ENCODE data around the gene APBA1. TPM values are rescaled to one million over a fixed set of nuclear protein-coding genes. Genes with fewer than 3 reads are reported as not detected.

Gene APBA1
- polyA plus RNA-seq, 1 experiment = 6.7 TPM

DNA sequence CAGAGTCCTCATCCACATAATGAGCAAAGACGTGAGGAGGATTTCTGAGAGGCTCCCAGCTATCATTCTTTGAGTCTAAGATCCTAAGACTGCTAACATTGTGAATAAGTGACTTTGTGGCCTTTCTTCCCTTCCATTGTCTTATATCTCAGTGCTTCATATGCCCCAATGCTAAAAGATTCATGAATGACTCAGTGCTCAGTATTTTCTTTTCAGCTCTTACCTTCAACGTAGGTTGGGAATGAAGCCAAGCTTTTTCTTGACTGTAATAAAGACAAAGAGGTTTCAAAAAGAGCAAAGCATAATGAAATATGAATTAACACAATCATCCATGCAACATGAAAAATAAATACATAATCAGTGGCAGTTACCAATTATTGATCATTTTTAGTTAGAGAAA lies 200.7 kb downstream of the APBA1 start:
- CTCF ChIA-PET = no interaction called here
- DNase-seq (ENCODE audit: low read depth, low spot score) = no peak
- POLR2A ChIA-PET = no interaction called here
- TF ChIP-seq, protein P1, sequence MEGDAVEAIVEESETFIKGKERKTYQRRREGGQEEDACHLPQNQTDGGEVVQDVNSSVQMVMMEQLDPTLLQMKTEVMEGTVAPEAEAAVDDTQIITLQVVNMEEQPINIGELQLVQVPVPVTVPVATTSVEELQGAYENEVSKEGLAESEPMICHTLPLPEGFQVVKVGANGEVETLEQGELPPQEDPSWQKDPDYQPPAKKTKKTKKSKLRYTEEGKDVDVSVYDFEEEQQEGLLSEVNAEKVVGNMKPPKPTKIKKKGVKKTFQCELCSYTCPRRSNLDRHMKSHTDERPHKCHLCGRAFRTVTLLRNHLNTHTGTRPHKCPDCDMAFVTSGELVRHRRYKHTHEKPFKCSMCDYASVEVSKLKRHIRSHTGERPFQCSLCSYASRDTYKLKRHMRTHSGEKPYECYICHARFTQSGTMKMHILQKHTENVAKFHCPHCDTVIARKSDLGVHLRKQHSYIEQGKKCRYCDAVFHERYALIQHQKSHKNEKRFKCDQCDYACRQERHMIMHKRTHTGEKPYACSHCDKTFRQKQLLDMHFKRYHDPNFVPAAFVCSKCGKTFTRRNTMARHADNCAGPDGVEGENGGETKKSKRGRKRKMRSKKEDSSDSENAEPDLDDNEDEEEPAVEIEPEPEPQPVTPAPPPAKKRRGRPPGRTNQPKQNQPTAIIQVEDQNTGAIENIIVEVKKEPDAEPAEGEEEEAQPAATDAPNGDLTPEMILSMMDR (IDR thresholded peaks at IDR 0.05; ENCODE audit: low read depth, low read length) = no peak
- Histone ChIP-seq H3K27ac (ENCODE audit: low read depth, low read length) (no peak overlapping the region), H3K27me3 (ENCODE audit: control insufficient read depth, insufficient read depth, low read length) (no peaks in the 10 kb centered on the region), H3K9me3 (ENCODE audit: control insufficient read depth, insufficient read depth, low read length) (no peaks in the 10 kb centered on the region), H3K4me3 (ENCODE audit: low read depth, low read length) (no peak overlapping the region)

DNA sequence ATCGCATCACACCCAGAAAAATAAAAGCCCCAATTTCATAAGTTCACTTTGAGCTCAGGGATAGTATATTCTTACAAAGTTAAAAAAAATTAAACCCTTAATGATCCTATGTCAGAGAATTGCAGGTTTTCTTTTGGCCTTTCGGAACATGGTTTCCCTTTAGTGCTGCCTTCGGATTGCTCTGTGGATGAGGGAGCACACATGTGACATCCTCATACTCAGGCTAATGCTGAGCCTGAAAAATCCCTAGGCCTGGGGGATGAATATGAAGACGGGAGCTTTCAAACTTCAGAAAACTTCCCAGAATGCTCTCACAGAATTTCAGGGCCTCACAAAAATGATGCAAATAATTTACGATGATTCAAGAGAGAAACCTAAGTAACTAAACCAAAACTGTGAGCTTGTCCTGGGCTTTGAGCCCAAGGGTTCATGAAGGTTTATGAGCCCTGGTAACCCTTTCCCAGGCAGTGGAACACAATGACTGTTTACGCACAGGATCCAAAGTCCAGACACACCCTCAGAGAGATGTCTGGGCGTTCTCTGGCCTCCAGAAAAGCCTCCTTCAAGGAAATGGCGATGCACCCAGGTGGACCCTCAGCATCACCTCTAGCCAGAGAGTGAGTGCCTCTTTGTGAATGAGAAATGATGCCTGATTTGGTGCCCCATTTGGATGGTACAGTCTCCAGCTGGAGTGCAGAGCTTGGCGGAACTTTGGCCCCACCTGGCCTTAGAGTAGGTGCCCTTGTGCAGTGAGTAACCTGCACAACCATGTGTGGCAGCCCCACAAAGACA lies 201.8 kb downstream of the APBA1 start:
- CTCF ChIA-PET = no interaction called here
- DNase-seq (ENCODE audit: low read depth, low spot score) = no peak
- TF ChIP-seq, protein P1 (IDR thresholded peaks at IDR 0.05; ENCODE audit: low read depth, low read length) = no peak
- Histone ChIP-seq H3K9me3 (ENCODE audit: control insufficient read depth, insufficient read depth, low read length) (no peaks in the 10 kb centered on the region), H3K27me3 (ENCODE audit: control insufficient read depth, insufficient read depth, low read length) (no peaks in the 10 kb centered on the region), H3K27ac (ENCODE audit: low read depth, low read length) (no peak overlapping the region), H3K4me3 (ENCODE audit: low read depth, low read length) (no peak overlapping the region)
- POLR2A ChIA-PET = no interaction called here

DNA sequence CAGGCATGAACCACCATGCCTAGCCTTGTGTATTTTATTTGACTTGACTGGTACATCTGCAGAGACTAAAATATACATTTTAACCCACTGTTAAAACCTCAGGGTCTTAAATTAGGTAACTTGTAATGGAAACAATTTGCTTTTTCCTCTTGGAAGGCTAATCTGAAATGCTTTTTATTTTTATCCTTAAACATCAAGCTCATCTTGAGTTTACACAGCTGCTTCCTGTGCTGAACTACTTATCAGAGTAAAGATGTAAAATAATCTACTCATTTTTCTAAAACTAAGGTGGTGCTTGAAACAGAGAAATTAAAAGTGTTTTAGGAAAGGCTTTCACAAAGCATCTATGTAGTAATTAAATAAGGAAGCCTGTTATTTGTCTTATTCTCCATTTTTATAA lies 203.0 kb downstream of the APBA1 start:
- H3K27me3 ChIP-seq (ENCODE audit: control insufficient read depth, insufficient read depth, low read length) = no peaks in the 10 kb centered on the region
- TF ChIP-seq, protein P1 (IDR thresholded peaks at IDR 0.05; ENCODE audit: low read depth, low read length) = no peak
- H3K9me3 ChIP-seq (ENCODE audit: control insufficient read depth, insufficient read depth, low read length) = no peaks in the 10 kb centered on the region
- ChIA-PET POLR2A (no interaction called here), CTCF (no interaction called here)
- no peak overlapping the region for H3K4me3 ChIP-seq (ENCODE audit: low read depth, low read length)
- no peak for DNase-seq (ENCODE audit: low read depth, low spot score)
- no peak overlapping the region for H3K27ac ChIP-seq (ENCODE audit: low read depth, low read length)

DNA sequence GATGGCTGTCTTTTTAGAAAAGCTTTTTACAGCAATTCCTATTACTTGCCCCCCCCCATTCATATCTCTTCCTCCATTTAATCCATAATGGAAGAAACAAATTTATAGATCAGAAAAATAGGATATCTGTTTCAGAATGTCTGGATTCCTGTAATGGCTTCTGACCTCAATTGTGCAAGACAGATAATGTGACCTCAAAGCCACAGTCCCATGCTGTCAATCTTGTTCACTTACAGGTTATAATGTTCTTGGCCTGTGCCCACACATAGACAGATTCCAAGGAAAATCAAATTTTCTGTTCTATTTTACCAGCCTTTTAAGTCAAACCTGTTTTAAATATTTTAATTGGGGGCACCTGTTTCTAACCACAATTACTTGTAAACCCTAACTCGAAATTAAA lies 203.8 kb downstream of the APBA1 start:
- CTCF ChIA-PET = no interaction called here
- POLR2A ChIA-PET = no interaction called here

GRCh38 chr9:69466151-69466550 lies 206.0 kb downstream of the APBA1 start:
- TF ChIP-seq, protein P1 (IDR thresholded peaks at IDR 0.05; ENCODE audit: low read depth, low read length) = no peak
- no peak overlapping the region for H3K27ac ChIP-seq (ENCODE audit: low read depth, low read length)
- no peak for DNase-seq (ENCODE audit: low read depth, low spot score)
- H3K27me3 ChIP-seq (ENCODE audit: control insufficient read depth, insufficient read depth, low read length) = no peaks in the 10 kb centered on the region
- H3K9me3 ChIP-seq (ENCODE audit: control insufficient read depth, insufficient read depth, low read length) = no peaks in the 10 kb centered on the region
- ChIA-PET CTCF (no interaction called here), POLR2A (no interaction called here)
- H3K4me3 ChIP-seq (ENCODE audit: low read depth, low read length) = no peak overlapping the region

More for the DNA sequence above, 203.8 kb downstream of the APBA1 start:
- Histone ChIP-seq H3K9me3 (ENCODE audit: control insufficient read depth, insufficient read depth, low read length) (no peaks in the 10 kb centered on the region), H3K27me3 (ENCODE audit: control insufficient read depth, insufficient read depth, low read length) (no peaks in the 10 kb centered on the region), H3K27ac (ENCODE audit: low read depth, low read length) (no peak overlapping the region), H3K4me3 (ENCODE audit: low read depth, low read length) (no peak overlapping the region)
- TF ChIP-seq, protein P1 (IDR thresholded peaks at IDR 0.05; ENCODE audit: low read depth, low read length) = no peak
- no peak for DNase-seq (ENCODE audit: low read depth, low spot score)

Measured in AG04450 (cell line).